Measurements from ENCODE around the gene RNF4.
A peak's percentile ranks its signal among the peaks of the same experiment; 100 is the strongest.
"Not testable (repeated sequence)": the region's sequence is repeated elsewhere in the genome, so short reads cannot be mapped to it uniquely, and the experiment has no call there.

RNF4 gene

DNA sequence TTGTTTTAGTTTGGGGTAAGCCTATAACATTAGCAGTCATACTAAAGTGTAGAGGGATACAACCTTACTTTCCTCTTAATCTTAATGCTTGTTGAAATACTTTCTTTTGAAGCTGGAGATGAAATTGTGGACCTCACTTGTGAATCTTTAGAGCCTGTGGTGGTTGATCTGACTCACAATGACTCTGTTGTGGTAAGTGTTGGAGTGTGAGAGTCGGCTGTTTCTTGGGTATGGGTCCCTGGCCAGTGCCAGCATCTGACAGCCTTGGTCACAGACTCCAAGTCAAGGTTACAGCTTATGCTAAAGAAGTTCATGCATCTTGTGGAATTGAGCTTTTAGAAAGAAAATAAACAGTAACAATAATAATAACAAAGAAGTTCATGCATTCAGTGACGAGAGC is 31.6 kb downstream of the RNF4 start:
- H3K4me1 Mint-ChIP-seq: peaks cover 20 to 25% of the 10 kb centered on the region in 2 donors
- no peaks in the 10 kb centered on the region for H3K27me3 Mint-ChIP-seq
- H3K36me3 Mint-ChIP-seq: peaks cover 22 to 44% of the 10 kb centered on the region in 2 donors
- no peak overlapping the region for H3K4me3 Mint-ChIP-seq
- ATAC-seq (replicated peaks) (no peak), DNase-seq (no peak)
- H3K27ac Mint-ChIP-seq: no peak overlapping the region
- no peaks in the 10 kb centered on the region for H3K9me3 Mint-ChIP-seq

DNA sequence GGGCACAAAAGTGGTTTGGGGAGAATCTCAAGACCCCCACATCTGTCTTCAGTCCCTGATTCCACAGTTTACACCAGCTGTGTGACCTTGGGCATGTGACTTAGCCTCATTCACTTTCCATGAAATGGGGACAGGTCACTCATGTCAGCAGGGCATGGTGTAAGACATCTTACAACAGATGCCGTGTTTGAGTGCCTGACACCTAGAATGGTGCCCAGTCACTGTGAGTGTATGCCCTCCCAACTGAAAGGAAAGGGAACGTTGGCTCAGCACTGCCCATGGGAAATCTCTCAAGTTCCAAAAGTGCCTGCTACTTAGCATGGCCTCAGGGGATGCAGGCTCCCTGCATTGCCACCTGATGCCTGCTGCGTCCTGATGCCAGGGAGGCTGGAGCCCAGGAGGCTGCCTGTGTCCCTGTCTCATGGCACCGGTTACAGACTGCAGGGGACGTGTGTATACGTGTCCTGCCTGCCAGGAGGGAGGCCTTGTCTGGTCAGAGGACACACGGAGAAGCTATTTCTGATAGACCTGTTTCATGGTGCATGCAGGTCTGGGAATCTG is 32.2 kb downstream of the RNF4 start:
- no peak for DNase-seq
- Mint-ChIP-seq H3K36me3 (peaks cover 22 to 40% of the 10 kb centered on the region in 2 donors), H3K9me3 (no peaks in the 10 kb centered on the region), H3K27me3 (no peaks in the 10 kb centered on the region), H3K27ac (peak overlapping the region; percentile 89), H3K4me3 (no peak overlapping the region), H3K4me1 (peaks cover 15 to 19% of the 10 kb centered on the region in 2 donors)
- no peak for ATAC-seq (replicated peaks)

DNA sequence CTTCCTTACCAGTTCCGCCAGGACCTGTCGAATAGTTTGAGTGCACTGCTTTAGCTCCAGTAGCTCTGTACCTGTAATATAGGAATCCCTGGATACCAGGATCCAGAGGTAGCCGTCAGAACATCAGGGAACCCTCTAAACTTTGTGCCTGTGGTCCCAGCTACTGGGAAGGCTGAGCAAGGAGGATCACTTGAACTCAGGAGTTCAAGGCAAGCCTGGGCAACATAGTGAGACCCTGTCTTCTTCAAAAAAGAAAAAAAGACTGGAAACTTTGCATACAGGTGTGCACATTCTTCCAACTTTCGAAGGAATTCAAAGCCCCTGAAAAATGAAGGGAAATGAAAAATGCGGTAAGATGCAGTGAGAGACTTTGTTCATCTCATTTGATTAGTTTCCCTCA is 34.9 kb downstream of the RNF4 start:
- Mint-ChIP-seq H3K4me3 (no peak overlapping the region), H3K27me3 (no peaks in the 10 kb centered on the region), H3K36me3 (peaks cover 30 to 48% of the 10 kb centered on the region in 2 donors), H3K27ac (no peak overlapping the region), H3K9me3 (no peaks in the 10 kb centered on the region), H3K4me1 (peaks cover 5% of the 10 kb centered on the region in 2 donors)
- ATAC-seq (replicated peaks) (no peak), DNase-seq (no peak)

DNA sequence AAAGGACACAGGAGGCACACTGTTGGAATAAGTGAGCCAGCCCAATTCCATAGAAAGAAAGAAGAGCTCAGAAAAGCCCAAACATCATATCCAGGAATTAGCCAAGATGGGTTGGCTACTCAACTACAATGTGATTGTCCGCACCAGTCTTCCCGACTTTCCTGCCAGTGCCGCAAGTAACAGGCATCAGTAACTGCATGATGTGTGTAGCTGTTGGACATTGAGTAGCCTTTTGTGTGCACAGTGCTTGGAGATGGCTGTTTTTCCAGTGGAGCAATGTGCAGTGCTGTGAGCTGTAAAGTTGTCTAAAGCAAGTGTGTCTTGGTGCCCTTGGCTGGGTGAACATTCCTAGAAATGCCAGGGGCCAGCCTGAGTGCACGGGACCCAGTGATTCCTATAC is 38.4 kb downstream of the RNF4 start:
- no peaks in the 10 kb centered on the region for H3K27me3 Mint-ChIP-seq
- DNase-seq: no peak
- no peak for ATAC-seq (replicated peaks)
- H3K36me3 Mint-ChIP-seq: peaks cover 42 to 56% of the 10 kb centered on the region in 2 donors
- H3K4me3 Mint-ChIP-seq: no peak overlapping the region
- peak overlapping the region; percentile 77 for H3K27ac Mint-ChIP-seq
- no peaks in the 10 kb centered on the region for H3K9me3 Mint-ChIP-seq
- H3K4me1 Mint-ChIP-seq: peaks cover 17 to 24% of the 10 kb centered on the region in 2 donors

DNA sequence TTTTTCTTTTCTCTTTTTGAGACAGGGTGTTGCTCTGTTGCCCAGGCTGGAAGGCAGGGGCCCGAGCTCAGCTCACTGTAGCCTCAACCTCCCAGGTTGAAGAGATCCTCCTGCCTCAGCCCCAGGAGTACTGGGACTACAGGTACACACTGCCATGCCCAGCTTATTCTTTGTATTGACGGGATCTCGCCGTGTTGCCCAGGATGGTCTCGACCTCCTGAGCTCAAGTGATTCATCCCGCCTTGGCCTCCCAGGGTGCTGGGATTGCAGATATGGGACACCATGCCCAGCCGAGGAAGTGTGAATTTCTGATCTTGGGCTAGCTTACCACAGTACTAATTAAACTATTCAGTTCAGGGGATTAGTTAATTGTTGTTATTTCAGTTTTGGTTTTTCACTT is 38.9 kb downstream of the RNF4 start:
- Mint-ChIP-seq H3K27ac (peak overlapping the region; percentile 77), H3K36me3 (peaks cover 42 to 56% of the 10 kb centered on the region in 2 donors), H3K9me3 (no peaks in the 10 kb centered on the region), H3K4me1 (peaks cover 17 to 24% of the 10 kb centered on the region in 2 donors), H3K27me3 (no peaks in the 10 kb centered on the region), H3K4me3 (no peak overlapping the region)
- no peak for DNase-seq
- ATAC-seq (replicated peaks): no peak

DNA sequence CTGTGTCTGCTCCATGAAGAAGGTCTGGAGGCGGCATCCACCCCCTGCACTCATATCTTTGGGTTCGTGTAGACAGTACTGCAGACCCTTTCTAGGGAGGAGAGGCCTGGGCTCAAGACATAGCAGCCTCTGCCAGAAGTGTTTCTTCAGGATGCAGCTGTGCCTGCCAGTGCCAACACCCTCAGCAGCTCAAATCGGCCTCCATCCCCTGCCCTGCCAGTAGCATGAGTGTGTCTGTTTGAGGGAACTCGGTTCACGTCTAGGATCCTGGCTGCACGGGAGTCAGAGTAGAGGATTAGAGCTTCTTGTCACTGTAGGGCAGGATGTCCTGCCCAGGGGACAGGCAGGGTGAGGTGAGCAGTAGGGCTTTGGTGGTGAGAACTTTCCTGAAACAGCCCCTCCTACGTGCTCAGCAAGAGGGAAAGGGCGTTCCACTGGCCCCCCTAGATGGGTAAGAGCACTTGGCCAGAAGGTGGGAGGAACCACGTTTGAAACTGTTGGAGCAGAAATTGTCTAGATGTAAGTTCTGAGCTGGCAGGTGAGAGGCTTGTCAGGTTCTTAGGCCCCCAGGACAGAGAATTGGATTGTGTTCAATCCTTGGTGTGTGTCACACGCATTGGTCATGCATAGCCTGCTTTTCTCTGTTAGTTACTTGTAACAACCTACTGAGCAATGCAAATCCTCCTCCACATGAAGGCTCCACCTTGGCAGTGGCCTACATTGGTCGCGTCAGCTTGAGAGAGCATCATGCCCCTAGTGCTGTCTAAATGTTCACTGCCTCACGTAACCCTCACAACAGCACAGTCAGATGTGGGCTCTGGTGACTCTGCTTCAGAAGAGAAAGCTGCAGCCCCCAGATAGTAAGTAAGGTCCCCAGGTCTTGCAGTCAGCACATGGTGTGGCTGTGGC is 41.7 kb downstream of the RNF4 start:
- Mint-ChIP-seq H3K27ac (peak overlapping the region; percentile 80), H3K9me3 (no peaks in the 10 kb centered on the region), H3K4me1 (peaks cover 15 to 24% of the 10 kb centered on the region in 2 donors), H3K27me3 (no peaks in the 10 kb centered on the region), H3K4me3 (peak overlapping the region in 1 of 2 donors; percentile 27), H3K36me3 (peaks cover 49 to 64% of the 10 kb centered on the region in 2 donors)
- ATAC-seq (replicated peaks) (peak in 1 of 2 donors; percentile 48), DNase-seq (no peak)

DNA sequence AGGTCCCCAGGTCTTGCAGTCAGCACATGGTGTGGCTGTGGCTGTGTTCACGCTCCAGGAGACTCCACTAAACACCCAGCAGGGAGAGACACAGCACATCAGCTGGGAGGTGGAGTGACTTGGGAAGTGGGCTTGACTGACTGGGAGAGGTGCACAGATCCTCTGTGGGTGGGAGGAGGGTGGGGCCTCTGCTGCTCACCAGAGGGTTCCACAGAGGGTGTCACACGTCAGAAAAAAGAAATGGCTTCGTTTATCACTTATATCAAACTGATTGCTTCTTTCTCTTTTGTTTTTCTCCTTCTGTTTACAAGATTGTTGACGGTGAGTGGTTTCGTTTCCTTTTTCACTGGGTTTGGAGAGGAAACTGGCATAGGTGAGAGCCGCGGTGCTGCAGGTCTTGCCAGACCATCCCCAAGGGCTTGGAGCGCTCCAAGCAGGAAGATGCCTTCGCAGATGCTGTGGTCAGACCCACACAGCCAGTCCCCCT is 42.8 kb downstream of the RNF4 start:
- H3K36me3 Mint-ChIP-seq: peaks cover 51 to 65% of the 10 kb centered on the region in 2 donors
- H3K4me3 Mint-ChIP-seq: no peak overlapping the region
- peak in 1 of 2 donors; percentile 65 for ATAC-seq (replicated peaks)
- no peaks in the 10 kb centered on the region for H3K27me3 Mint-ChIP-seq
- H3K9me3 Mint-ChIP-seq: no peaks in the 10 kb centered on the region
- H3K27ac Mint-ChIP-seq: peak overlapping the region; percentile 80
- H3K4me1 Mint-ChIP-seq: peaks cover 14 to 19% of the 10 kb centered on the region in 2 donors
- no peak for DNase-seq

DNA sequence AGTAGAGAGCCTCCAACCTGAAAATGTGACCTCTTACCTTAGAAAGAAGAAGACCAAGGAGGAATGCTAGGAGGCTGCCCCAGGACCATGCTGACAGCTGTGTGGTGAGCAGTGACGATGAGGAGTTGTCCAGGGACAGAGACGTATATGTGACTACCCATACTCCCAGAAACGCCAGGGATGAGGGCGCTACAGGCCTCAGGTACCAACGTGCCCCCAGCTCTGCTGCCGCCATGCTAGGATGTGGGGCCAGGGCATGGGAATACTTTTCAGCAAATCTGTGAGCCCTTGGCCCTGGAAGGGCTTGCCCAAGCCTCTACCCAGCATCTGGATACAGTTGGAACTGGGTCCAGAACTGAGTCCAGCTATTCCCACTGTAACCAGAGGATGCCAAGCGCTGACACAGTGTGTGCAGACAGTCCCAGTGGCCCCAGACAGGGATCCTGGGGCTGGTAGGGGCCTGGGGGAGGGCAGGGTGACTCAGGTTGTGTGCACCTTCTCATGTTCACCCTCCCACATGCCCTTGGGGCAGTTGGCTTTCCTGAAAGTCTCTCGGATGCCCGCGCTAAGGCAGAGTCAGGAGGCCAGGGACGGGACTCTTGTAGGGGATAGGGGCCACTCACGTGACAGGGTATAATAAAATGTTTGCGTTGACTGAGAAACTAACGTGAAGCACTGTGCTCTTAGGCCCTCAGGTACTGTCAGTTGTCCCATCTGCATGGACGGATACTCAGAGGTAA is 43.7 kb downstream of the RNF4 start:
- H3K36me3 Mint-ChIP-seq: peaks cover 51 to 59% of the 10 kb centered on the region in 2 donors

DNA sequence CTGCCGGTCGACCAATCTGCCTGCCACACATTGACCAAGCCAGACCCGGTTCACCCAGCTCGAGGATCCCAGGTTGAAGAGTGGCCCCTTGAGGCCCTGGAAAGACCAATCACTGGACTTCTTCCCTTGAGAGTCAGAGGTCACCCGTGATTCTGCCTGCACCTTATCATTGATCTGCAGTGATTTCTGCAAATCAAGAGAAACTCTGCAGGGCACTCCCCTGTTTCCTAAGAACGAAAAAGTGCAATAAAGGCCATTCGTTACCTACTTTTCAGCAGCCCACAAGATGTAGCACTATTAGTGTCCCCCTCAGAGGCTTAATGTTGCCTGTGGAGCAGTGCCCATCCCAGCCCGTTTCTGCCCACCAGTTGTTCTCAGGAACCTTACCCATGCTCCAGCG is 45.3 kb downstream of the RNF4 start:
- H3K9me3 Mint-ChIP-seq: not testable (repeated sequence)

More for the DNA sequence above, 43.7 kb downstream of the RNF4 start:
- ATAC-seq (replicated peaks) (no peak), DNase-seq (no peak)
- peaks cover 14 to 23% of the 10 kb centered on the region in 2 donors for H3K4me1 Mint-ChIP-seq
- peak overlapping the region; percentile 80 for H3K27ac Mint-ChIP-seq
- H3K27me3 Mint-ChIP-seq: no peaks in the 10 kb centered on the region
- no peak overlapping the region for H3K4me3 Mint-ChIP-seq
- no peaks in the 10 kb centered on the region for H3K9me3 Mint-ChIP-seq

DNA sequence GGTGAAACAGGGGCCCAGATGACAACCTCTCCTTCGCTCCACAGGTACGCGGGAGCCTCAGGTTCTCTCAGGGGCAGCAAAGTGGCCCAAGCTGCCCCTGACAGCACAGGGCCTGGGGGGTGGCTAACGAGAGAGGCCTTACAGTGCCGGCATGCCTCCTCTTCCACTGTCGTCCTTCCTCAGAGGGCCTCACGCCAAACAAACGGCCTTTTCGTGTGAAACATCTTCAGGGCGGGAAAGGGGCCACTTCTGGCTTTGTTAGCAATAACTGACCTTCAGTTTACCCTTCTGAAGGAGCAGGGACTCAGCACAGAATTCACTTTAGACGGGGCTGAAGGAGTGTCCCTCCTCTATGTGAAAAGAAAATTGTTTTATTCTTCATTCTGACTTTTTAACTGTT is 46.0 kb downstream of the RNF4 start:
- Mint-ChIP-seq H3K4me1 (peaks cover 12 to 16% of the 10 kb centered on the region in 2 donors), H3K36me3 (peaks cover 38 to 45% of the 10 kb centered on the region in 2 donors), H3K27ac (peak overlapping the region; percentile 14)
- not testable (repeated sequence) for H3K4me3 Mint-ChIP-seq; H3K9me3 Mint-ChIP-seq; DNase-seq; H3K27me3 Mint-ChIP-seq; ATAC-seq (replicated peaks)

More for the DNA sequence above, 45.3 kb downstream of the RNF4 start:
- H3K4me3 Mint-ChIP-seq; ATAC-seq (replicated peaks); DNase-seq; H3K27me3 Mint-ChIP-seq; H3K27ac Mint-ChIP-seq: not testable (repeated sequence)
- Mint-ChIP-seq H3K36me3 (peaks cover 46 to 50% of the 10 kb centered on the region in 2 donors), H3K4me1 (peaks cover 14 to 23% of the 10 kb centered on the region in 2 donors)

DNA sequence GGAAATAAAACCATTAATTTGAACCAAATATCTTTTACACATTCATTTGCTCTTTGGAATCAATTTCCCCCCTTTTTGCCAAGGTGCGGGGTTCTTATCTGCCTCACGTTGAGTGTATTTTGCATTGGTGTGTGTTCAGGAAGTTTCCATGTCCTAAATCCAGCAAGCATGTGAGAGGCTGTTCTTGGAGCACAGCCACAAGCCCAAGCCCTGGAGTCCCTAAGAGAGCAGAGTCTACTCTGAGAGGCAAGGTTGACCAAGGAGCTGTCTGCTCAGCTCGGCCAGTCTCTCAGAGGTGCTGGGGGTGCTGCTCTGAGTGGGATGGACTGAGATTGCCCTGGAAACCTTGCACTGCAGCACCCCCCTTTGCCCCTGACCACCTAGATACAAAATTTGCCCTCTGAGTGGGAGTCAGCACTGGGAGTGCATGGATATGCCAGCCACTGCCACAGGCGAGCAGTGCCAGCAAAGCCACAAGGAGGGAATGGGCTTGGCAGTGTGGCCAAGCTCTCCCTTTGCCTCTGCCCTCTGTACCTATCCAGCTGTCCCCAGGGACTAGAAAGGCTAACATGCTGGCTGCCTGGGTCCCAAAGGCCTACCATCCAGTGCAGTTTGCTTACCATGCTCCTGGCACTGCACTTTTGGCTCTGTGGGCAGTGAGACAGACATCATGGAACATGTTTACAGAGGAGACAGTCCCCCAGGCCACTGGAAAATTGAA is 47.1 kb downstream of the RNF4 start:
- Mint-ChIP-seq H3K9me3 (no peaks in the 10 kb centered on the region), H3K36me3 (peaks cover 33 to 40% of the 10 kb centered on the region in 2 donors), H3K4me1 (peaks cover 3 to 5% of the 10 kb centered on the region in 2 donors), H3K27me3 (no peaks in the 10 kb centered on the region), H3K27ac (peak overlapping the region; percentile 75), H3K4me3 (no peak overlapping the region)
- ATAC-seq (replicated peaks) (no peak), DNase-seq (no peak)

DNA sequence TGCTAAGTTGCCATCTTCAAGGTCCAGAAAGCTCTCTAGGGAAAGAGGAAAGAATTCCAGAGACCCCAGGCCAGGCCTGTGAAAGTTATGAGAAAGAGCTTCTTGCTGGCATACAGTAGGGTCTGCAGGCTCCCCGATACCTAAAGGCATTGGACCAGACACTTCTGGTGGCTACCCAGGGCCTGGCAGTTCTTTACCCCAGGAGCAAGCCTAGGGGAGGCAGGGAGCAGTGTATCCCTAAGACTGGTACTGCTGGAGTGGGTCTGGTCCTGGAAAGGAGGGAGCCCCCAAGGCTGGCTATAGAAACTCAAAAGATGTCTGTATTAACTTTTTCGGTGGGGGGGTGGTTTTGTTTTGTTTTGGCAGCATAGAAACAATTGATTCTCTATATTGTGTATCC is 47.7 kb downstream of the RNF4 start:
- no peak overlapping the region for H3K27ac Mint-ChIP-seq
- peaks cover 33 to 40% of the 10 kb centered on the region in 2 donors for H3K36me3 Mint-ChIP-seq

DNA sequence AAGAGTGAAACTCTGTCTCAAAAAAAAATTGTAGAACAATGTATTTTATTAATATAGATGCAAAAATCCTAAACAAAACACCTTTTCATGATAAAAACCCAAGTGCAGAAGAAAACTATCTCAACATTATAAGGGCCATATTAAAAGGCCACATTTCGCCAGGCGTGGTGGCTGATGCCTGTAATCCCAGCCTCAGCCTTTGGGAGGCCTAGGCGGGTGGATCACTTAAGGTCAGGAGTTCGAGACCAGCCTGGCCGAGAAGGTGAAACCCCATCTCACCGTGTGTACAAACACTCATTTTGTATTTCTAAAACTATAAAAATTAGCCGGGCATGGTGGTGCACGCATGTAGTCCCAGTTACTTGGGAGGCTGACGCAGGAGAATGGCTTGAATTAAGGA is 57.7 kb downstream of the RNF4 start:
- H3K4me1 Mint-ChIP-seq: no peaks in the 10 kb centered on the region
- no peaks in the 10 kb centered on the region for H3K36me3 Mint-ChIP-seq
- no peak for ATAC-seq (replicated peaks)
- H3K4me3 Mint-ChIP-seq: no peak overlapping the region
- no peak for DNase-seq
- no peak overlapping the region for H3K27ac Mint-ChIP-seq
- no peaks in the 10 kb centered on the region for H3K9me3 Mint-ChIP-seq
- H3K27me3 Mint-ChIP-seq: no peaks in the 10 kb centered on the region

More for the DNA sequence above, 47.7 kb downstream of the RNF4 start:
- no peak overlapping the region for H3K4me3 Mint-ChIP-seq
- H3K9me3 Mint-ChIP-seq: no peaks in the 10 kb centered on the region
- no peak for ATAC-seq (replicated peaks)
- H3K27me3 Mint-ChIP-seq: no peaks in the 10 kb centered on the region
- H3K4me1 Mint-ChIP-seq: peaks cover 3 to 4% of the 10 kb centered on the region in 2 donors
- no peak for DNase-seq

Data from stimulated activated naive B cell treated with anti-CD40 and anti-IgM and Interleukin-4, amounts not matched to agents 10 μg/mL and 1 μg/mL and 100 μg/mL, for 72 hours (primary cell).